GM12801 (cell line): Measurements from ENCODE around the gene ANKRD63.

ENCODE experiments used
- TF ChIP-seq, protein P1 (sequence below): IDR thresholded peaks from one replicate; pipeline ENCODE4 v1.5.1; 2011; ENCODE audit warnings: control low read depth; ENCODE audit not compliant: insufficient read length; ENCODE audit errors: extremely low read depth

ANKRD63 gene

GRCh38 chr15:40240619-40241221, 42.1 kb downstream of the ANKRD63 start:
- TF ChIP-seq, protein P1, sequence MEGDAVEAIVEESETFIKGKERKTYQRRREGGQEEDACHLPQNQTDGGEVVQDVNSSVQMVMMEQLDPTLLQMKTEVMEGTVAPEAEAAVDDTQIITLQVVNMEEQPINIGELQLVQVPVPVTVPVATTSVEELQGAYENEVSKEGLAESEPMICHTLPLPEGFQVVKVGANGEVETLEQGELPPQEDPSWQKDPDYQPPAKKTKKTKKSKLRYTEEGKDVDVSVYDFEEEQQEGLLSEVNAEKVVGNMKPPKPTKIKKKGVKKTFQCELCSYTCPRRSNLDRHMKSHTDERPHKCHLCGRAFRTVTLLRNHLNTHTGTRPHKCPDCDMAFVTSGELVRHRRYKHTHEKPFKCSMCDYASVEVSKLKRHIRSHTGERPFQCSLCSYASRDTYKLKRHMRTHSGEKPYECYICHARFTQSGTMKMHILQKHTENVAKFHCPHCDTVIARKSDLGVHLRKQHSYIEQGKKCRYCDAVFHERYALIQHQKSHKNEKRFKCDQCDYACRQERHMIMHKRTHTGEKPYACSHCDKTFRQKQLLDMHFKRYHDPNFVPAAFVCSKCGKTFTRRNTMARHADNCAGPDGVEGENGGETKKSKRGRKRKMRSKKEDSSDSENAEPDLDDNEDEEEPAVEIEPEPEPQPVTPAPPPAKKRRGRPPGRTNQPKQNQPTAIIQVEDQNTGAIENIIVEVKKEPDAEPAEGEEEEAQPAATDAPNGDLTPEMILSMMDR = no peak

GRCh38 chr15:40239693-40240618, 42.9 kb downstream of the ANKRD63 start:
- TF ChIP-seq, protein P1 = no peak

- TF ChIP-seq, protein P1 = no peak
Measured at GRCh38 chr15:40239404-40239692, 43.5 kb downstream of the ANKRD63 start.

DNA sequence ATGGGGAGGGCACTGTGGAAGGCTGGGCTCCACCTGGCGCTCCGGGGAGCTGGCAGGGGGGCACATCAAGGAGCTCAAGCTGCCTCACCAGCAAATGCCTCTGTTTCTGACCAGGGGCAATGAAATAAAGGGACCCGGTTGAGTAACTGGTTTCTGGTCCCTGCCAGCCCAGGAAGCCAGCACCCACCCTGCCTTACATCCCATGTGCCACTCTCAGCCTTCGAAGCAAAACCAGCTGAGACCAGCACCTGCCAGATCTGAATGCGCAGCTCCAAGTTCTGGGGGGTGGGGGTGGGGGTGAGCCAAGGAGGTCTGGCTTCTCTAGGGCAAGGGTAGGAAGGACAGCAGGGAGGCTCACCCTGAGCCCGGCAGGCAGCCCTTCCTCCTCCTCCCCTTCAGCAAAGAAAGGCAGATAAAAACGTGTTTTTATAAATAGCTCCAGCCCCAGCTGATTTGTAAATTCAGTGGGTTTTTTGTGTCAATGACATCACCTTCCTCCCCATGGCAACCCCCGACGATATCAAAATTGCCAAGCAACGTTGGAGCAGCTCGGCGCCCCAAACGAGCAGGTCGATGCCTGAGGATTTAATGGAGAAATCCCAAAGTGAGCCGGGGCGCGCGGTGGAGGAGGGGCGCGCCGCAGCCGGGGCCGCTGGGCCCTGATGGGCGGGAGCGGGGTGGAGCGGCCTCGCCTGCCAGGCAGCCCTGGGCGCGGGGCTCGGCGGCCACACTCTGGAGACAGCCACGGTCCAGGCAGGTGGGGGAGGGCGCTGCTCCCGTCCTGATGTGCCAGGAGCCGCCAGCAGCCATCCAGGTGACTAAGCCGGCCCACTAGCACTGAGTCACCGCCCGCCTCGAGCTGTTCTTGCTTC, 44.1 kb downstream of the ANKRD63 start, which contains the start of gene PAK6:
Gene PAK6, plus strand, starts transcription at position 532 of the 872 bp plus-strand sequence. CDS start 25,723 bp downstream, outside the sequence.
- TF ChIP-seq, protein P1 = no peak

DNA sequence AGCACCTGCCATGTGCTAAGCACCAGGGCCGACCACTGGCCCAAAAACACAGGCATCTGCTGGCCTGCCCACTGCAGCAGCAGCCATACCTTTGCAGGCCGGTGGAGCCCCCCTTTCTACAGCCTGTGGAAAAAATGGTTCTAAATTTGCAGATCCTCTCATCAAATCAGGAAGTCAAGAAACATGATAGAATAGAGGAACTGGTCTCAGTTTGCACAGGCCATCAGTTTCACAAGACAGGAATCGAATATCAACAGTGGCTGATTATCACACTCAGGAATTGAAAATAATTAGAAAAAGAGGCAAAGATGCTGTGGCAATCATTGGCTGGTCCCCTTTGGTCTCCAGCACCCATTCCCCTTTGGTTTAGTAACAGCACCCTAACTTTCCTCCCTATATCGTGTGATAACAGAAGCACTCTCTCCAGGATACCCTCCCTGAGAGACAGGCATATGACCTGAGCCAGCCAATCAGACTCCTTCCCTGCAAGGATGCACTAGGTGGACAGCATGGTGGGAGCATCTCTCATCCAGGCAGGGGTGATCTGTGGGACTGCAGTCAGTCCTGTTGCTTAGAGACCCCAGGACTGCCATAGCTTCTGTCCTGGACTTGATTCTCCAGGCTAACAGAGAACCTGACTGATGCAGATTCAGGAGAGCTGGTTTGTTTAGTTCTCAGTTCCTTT, 47.5 kb downstream of the ANKRD63 start:
- TF ChIP-seq, protein P1 = no peak

- TF ChIP-seq, protein P1 = no peak
Measured at GRCh38 chr15:40234783-40235182, 48.1 kb downstream of the ANKRD63 start.
